HG03060 (cell line): Measurements from ENCODE around the gene AVPI1.
A peak's percentile ranks its signal among the peaks of the same experiment; 100 is the strongest.
"Not testable (repeated sequence)": the region's sequence is repeated elsewhere in the genome, so short reads cannot be mapped to it uniquely, and the experiment has no call there.

Source experiments
- ATAC-seq: cut with Tn5 transposase; IDR thresholded peaks from one replicate; pipeline ENCODE4 v1.9.1; 2021; ENCODE audit warnings: low read depth, moderate number of reproducible peaks; ENCODE audit not compliant: unreplicated experiment

AVPI1 gene

DNA sequence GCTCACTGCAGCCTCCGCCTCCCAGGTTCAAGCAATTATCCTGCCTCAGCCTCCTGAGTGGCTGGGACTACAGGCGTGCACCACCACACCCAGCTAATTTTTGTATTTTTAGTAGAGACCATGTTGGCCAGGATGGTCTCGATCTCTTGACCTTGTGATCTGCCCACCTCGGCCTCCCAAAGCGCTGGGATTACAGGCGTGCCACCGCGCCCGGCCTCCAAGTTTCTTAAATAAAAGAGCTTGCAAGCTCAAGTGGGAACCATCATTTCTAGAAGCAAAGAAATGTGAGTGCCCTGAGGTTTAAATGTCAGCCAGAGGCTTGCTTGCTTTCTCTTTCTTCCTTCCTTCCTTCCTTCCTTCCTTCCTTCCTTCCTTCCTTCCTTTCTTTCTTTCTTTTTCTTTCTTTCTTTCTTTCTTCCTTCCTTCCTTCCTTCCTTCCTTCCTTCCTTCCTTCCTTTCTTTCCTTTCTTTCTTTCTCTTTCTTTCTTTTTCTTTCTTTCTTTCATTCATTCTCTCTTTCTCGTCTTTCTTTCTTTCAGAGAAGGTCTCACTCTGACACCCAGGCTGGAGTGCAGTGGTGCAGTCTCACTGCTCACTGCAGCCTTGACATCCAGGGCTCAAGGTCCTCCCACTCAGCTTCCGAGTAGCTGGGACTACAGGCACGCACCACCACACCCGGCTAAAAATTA, 44.4 kb downstream of the AVPI1 start:
- not testable (repeated sequence) for ATAC-seq

DNA sequence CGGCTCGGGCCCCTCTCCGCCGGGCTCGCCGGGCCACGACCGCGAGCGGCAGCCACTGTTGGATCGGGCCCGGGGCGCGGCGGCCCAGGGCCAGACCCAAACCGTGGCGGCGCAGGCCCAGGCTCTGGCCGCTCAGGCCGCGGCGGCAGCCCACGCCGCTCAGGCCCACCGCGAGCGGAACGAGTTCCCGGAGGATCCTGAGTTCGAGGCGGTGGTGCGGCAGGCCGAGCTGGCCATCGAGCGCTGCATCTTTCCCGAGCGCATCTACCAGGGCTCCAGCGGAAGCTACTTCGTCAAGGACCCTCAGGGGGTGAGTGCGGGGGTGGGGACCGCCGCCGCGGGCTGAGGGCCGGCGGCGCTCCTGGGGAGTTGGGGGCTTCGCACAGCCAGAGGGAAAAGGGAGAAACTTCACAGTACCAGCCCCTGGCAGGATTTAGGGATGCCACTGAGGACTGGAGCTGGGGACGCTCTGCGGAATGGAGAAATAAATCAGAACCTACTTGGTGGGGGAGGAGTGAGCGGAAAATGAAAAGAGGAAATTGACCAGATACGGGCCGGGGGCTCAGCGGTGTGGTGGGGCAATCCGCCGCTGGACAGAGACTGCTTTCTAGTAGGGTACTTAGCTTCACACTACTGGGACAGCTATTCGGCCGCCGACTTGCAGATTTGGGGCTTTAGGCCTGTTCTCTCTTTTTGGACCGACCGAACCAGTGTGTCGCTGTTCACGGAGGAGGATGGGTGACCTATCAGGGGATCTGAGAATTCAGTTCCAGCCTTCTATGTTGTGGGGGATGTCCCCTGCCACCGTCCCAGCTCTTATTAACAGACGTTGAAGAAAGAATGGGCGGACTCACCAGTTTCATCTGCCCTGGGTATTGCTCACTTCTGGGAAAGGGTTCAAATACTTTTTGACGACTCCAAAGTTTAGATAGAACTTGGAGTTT, 45.9 kb downstream of the AVPI1 start:
- no peak for ATAC-seq

DNA sequence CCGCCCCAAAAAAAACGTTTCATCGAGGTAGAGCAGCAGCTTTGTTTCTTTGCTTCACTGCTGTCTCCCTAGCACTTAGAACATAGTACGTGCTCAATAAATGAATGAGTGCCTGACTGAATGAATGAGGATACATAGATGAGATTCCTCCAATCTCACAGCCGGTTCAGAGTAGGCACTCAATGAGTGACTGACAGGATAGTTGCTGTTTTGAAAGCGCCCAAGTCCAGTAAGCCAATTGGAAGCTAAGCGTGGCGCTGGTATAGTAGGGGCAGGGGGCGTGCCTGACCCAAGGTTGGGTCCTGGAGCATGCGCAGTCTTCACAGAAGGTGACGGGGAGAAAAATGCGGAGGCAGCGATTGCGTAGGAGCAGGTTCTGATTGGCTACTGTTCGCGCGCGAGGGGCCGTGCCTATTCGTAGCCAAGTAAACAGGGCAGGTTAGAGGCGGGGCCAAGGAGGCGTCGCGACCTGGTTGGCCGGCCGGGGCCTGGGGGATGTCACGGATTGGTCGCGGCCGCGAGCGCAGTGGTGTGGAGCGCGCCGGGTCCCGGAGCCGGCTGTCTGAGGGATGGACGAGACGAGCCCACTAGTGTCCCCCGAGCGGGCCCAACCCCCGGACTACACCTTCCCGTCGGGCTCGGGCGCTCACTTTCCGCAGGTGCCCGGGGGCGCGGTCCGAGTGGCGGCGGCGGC, 46.7 kb downstream of the AVPI1 start, which contains the start of gene PI4K2A:
PI4K2A (plus strand) TSS at position 498 of the 694 bp plus-strand sequence; CDS start at position 570, 72 bp downstream.
- peak; percentile 93 for ATAC-seq

DNA sequence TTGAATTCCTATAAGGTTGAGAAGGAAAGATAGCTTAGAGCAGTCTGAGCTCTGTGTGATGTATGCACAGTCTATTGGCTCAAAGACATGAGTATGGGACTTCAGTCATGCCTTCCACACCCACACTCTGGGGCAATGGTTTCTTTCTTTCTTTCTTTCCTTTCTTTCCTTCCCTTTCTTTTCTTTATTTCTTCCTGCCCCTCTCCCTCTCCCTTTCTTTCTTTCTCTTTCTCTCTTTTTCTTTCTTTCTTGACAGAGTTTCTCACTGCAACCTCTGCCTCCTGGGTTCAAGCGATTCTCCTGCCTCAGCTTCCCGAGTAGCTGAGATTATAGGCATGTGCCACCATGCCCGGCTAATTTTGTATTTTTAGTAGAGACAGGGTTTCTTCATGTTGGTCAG, 48.0 kb downstream of the AVPI1 start:
- ATAC-seq, result not testable (repeated sequence)

DNA sequence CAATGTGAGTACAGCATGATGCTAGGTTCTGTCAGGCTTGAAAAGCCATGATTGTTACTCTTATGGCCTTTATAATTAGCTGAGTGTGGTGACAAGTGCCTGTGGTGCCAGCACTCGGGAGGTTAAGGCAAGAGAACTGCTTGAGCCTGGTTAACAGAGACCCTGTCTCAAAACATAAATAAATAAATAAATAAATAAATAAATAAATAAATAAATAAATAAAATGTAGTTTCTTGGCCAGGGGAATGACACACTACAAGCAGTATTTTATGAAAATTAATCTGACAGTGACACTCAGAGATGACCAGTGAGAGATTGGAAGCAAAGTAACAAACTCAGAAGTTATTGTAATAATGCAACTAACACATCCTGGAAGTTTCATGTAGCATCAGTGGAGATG, 51.5 kb downstream of the AVPI1 start:
- no peak for ATAC-seq

DNA sequence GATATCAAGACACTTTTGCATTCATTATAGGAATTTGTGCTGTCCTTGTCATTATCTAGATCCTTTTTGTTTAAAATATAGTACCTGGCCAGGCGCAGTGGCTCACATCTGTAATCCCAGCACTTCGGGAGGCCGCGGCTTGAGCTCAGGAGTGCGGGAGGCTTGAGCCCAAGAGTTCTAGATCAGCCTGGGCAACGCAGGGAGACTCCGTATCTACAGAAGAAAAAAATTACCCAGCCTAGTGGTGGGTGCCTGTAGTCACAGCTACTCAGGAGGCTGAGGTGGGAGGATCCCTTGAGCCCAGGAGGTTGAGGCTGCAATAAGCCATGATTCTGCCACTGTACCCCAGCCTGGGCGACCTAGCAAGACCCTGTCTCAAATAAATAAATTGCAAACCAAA, 53.1 kb downstream of the AVPI1 start:
- ATAC-seq, result no peak

DNA sequence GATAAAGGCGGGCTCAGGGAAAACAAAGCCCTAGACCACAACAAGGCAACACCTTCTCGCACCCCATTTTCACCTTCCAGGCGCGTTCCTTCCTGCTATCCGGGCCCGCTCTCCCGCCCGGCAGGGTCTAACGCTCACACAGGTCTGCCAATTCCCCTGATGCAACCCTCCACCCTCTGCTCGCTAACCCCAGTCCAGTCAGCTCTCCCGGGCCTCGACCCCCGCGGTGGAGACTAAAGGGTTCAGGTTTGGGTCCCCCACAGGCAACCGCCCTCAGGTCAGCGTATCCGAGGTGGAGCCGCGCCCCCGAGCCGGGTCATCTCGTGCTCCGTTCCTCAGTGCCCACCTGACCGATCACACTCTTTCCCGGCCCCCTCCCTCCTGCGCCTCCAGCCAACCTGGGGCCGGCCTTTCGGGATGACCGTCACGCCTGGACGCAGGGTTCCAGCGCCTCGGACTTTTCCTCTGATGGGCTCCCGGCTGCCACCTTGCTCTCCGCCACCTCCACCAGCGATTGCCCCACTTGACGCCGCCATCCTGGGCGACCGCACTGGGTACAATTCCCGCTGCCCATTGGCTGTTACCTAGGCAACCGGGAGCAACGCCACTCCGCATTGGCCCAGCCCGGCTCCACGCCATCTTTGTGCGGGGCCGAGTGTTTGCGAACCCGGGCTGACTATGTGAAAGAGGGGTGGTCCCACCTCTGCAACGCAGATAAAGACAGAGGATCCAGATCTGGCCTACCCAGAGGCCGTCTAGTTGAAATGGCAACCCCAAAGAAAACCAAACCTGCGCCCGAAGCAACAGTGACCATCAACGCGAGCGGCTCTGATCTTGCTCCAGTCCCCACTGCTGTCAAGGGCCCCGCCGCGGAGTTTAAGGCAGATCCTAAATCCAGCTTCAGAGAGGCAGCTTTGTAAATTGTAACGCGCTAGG, 53.8 kb downstream of the AVPI1 start, which contains the start of gene MORN4:
MORN4 (minus strand) TSS at position 552 of the 936 bp plus-strand sequence. CDS start 13,847 bp downstream, outside the sequence.
- peak; percentile 91 for ATAC-seq

DNA sequence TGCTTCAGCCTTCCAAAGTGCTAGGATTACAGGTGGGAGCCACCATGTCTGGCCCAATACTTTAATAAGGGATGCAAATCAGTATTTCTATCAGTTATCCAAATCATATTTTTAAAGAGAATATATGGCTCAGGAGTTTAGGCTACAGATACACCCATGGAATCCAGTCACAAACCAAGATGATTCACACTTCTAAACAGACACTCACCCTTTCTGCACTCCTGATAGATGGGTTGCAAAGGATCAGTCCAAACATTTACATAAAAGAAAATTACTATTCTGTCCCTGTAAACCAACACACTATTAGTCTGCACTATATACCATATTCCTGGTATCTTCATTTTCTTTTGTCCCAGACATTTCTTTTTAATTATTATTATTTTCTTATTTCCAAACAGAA, 55.9 kb downstream of the AVPI1 start:
- no peak for ATAC-seq

DNA sequence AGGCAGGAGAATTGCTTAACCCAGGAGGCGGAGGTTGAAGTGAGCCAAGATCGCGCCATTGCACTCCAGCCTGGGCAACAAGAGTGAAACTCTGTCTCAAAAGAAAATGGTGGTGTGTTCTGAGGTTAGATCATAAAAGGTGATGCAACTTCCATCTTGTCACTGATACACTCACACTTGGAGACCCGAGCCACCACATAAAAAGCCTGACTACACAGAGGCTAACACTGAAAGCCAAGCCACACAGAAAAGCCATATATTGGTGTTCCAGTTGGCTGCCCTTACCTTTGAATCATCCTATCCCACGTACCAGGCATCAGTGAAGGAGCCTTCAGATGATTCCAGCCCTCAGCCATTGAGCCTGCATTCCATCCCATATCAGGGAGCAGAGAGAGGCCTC, 57.8 kb downstream of the AVPI1 start:
- ATAC-seq, result no peak

DNA sequence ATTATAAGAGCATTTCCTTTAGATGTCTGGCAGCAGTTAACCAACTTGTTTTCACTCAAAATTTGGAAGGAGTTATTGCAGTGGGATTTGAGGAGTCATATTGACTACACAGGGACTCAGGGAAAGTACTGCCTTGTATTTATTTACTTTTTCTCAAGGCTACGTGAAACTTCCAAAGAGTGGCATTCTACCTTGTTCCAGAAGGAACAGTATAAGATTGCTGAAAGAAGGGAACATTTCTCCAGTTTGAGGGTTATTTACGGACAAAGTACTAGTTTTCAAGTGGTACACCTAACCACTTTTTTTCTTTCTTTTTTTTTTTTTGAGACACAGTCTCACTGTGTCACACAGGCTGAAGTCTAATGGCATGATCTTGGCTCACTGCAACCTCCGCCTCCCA, 58.8 kb downstream of the AVPI1 start:
- no peak for ATAC-seq

DNA sequence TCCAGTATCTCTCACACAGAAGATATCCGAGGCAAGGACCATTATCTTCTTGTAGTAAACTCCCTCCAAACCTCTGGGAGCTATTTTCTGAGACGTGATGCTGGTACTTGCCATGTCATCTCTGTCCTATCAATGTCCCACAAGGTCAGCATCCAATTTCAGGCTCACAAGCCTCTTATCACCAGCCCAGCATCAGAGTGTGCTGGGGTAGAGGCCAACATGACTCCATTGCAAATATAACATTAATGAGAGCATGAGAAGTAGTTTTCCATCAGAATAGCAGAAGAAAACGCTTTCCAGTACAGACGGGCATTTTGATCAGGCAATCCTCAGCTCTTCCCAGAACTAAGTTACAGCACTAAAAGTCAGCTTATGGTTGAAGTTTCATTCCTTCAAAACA, 59.3 kb downstream of the AVPI1 start:
- no peak for ATAC-seq
